GM04503 (cell line): ENCODE results near the gene PROB1.
"Not testable (repeated sequence)": the region's sequence is repeated elsewhere in the genome, so short reads cannot be mapped to it uniquely, and the experiment has no call there.

ENCODE experiments used
- DNase-seq: peaks from one replicate; pipeline ENCODE4 v3.0.0-alpha.2; 2012; ENCODE audit warnings: low read depth

The PROB1 gene

DNA sequence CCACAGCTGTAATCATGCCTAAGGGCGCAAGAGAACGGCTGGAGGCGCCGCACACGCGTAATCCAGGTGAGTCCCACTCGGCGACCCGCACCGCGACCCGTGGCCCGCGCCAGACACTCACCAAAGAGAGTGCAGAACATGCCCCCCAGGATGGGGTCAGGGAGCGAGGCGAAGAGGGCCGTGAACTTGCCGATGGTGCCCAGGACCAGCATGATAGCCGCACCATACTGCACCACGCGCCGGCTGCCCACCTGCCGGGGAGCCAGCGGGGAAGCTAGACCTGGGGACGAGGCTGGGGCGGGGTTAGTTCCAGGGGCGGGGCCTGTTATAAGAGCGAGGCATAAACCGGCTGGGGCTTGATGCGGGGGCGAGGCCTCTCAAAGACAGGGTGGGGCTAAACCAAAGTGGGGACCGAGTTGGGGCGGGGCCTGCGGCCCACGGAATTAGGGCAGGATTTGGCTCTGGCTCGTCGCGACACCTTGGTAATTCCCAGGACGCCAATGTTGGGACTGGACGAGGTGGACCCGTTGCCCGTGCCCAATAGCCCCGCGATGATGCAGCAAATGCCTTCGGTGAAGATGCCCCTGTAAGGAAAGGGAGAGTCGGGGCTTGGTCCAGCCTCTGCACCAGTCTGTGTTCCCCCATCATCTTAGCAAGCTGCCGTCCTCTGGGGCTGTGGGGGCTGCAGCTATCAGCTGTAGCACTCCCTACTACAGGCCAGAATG lies 16.6 kb downstream of the PROB1 start:
- no peak for DNase-seq

DNA sequence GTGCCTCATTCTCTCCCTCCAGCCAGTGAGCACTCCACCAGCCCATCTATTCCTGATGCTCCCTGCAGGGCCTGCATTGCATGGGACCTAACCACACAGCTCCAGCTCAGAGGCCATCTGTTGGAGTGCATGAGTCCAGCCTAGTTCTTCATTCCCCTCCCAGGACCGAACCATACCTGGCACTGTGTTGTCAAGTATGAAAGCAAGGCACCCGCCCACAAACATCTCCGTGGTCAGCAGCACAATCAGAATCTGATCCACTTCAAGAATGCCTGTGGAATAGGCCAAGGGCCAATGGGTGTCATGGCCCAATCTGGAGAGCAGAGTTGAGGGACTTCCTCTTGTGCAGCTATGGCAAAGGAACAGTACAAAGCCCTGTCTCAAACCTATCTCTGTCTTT lies 17.7 kb downstream of the PROB1 start:
- no peak for DNase-seq

DNA sequence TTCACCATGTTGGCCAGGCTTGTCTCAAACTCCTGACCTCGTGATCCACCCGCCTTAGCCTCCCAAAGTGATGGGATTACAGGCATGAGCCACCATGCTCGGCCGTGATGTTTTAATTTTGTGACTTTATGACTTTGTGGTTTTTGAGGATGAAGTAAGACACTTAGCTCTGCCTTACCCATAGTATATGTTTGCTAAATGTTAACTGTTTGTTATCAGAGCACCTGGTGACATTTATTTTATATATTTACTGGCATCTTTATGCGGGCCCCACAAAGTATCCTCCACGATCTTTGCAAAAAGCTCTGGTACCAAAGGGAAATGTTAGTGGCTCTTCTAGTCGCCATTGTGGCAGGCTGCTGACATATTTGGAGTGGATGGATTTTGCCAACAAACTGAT lies 18.5 kb downstream of the PROB1 start:
- no peak for DNase-seq

DNA sequence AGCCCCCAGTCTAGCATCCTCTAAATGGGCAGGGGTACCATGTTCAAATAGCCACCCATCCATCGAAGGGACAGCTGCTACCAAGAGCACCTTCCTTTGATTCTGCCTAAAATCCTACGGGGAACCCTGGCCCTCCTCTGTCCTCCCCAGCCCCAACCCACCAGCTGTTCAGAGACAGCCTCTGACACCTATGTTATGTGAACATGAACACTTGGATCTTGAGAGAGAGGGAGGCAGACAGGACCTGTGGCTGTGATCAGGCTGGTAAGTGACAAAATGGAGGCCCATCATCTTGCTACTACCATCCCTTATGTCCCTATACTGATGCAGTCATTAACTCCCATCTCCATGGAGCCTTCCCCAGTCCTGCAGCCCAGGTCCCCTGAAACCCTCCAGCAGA lies 20.0 kb downstream of the PROB1 start:
- no peak for DNase-seq

DNA sequence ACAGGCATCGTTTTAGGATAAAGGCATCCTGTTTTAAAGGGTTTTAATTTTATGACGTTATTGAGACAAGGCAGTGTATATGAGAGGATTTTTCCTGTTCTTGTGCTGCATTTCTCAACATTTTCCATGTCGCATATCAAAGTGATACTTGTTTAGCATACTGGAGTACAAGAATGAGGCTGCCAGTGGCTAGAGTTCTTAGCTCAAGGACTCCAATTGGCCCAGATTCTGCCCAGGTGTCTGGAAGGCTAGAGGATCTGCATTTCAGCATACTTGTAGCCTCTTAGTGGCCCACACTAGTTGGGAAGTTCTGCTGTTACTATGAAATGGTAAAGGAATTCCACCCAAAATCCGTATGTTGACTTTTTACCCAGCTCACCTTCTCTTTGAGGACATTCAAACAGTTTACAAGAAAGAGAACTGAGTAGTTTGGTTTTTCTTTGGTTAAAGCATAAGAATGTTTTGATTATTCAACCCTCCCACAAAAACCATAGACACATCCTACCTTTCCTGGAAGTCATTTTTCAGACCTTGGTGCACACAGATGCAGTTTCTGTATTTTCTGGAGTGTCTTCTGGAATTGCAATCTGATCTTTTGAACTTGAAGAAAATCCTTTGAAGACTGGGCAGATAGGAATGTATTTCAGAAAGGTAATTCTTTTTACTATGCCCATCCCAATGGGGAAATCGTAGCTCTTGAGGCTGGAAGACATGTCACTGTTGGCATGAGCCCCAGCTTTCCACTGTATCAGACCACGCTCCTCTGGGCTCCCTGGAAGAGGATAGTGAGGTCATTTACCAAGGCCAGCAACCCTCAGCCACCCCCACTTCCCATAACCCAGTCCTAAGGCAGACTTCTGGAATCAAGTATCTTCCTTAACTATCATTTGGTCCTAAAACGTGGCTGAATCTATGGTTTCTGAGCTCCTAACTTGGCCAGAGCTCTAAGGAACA lies 23.1 kb downstream of the PROB1 start:
- DNase-seq: no peak

DNA sequence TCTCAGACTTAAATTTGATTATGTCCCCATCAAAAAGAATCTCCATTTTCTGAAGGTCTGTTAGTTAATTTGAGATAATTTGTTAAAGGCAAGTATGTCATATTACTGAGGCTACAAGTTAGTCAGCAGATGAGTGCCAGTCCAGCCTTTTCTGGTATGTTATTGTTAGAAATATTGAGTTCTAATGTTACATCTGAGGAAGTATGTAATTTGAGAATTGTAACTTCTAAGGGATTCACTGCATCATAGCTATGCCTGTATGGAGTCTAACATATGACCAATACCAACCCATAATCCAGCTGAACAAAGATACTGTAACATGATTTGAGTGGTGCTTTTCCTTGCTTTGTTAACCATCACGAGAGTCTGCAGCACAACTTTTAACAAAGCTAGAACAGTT lies 25.7 kb downstream of the PROB1 start:
- no peak for DNase-seq

DNA sequence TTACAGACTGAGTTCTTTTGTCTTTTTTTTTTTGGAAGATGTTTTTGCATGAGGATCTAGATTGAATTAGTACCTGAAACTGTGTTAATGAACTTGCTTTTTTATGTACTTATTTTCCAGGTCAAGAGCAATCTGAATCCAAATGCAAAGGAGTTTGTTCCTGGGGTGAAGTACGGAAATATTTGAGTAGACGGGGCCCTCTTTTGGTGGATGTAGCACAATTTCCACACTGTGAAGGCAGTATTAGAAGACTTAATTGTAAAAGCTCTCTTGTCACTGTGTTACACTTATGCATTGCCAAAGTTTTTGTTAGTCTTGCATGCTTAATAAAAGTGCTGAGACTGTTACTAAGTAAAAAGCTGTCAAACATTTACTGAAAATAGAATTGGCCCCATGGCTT lies 26.3 kb downstream of the PROB1 start:
- no peak for DNase-seq

DNA sequence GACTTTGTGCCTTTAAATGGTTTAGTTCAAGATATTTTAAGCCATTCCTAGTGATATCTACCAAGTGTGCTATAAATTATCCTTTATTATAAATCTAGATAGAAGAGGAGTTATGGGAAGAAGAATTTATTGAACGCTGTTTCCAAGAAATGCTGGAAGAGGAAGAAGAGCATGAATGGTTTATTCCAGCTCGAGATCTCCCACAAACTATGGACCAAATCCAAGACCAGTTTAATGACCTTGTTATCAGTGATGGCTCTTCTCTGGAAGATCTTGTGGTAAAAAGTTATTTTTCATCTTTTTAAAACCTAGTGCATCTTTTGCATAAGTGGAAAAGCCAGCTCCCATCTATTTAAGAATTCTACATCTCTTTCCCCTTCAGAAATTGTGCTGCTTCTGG lies 30.4 kb downstream of the PROB1 start:
- no peak for DNase-seq

DNA sequence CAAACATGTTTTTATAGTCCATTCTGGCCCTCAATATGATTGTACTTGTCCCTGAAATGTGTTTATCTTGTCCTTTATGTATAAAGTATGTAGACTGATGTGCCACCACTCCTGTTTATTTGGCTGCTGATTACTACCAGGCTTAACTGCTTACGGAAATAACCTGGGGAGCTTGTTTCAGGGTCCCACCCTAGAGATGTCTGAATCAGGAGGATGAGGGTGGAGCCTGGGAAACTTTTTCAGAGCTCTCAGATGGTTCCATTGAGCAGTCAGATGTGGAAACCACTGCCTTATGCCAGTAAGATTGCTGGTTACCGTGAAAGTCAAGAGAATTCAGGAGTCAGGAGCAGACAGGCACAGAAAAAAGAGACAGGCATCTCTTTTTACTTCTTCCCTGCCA lies 31.0 kb downstream of the PROB1 start:
- no peak for DNase-seq

DNA sequence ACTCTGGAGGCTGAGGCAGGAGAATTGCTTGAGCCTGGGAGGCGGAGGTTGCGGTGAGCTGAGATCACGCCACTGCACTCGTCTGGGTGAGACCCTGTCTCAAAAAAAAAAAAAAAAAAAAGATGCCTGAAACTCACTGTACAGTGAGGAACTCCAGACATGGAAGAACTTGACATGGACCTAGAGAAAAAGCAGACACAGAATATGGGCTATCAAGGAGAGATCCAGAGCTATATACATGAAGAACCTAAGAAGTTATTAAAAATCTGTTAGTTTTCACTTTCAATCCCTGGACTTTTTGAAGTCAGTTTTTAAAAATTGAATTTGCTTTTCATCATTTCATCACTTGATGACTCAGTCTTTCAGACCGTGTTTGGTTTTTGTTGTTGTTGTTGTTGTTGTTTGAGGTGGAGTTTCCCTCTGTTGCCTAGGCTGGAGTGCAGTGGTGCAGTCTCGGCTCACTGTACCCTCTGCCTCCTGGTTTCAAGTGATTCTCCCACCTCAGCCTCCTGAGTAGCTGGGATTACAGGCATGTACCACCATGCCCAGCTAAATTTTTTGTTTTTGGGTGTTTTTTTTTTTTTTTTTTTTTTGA lies 33.0 kb downstream of the PROB1 start:
- DNase-seq: no peak

DNA sequence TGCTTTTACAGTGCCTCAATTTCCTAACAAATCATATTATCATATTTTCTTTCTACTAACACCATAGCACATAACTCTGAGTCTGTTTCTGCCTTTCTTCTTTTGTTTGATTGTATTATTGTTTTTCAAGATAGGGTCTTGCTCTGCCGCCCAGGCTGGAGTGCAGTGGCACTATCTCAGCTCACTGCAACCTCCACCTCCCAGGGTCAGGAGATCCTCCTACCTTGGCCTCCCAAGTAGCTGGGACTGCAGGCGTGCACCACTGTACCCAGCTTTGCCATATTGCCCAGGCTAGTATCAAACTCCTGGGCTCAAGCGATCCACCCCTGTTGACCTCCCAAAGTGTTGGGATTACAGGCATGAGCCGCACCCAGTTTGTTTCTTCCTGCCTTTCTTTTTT lies 34.5 kb downstream of the PROB1 start:
- DNase-seq: no peak

DNA sequence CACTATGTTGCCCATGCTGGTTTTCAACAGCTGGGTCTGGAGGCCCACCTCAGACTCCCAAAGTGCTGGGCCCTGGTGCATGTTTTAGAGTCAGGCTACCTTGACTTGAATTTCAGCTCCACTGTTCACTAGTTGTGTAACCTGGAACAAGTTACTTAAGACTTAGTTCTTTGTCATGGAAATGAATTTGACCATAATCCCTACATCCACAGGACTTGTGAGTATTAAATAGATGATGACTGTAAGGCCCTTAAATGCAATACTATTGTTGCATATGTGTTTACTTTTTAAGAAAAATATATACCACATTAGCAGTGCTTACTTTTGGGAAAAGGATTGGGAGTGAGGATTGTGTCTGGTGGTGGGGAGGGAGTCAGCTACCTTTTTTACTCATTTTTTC lies 36.8 kb downstream of the PROB1 start:
- DNase-seq: no peak

DNA sequence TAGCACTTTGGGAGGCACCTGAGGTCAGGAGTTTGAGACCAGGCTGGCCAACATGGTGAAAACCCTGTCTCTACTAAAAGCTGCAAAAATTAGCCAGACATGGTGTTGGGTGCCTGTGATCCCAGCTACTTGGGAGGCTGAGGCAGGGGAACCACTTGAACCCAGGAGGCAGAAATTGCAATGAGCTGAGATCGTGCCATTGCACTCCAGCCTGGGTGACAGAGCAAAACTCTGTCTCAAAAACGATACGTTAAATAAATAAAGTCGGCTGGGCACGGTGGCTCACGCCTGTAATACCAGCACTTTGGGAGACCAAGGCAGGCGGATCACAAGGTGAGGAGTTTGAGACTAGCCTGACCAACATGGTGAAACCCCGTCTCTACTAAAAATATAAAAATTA lies 39.0 kb downstream of the PROB1 start:
- not testable (repeated sequence) for DNase-seq

DNA sequence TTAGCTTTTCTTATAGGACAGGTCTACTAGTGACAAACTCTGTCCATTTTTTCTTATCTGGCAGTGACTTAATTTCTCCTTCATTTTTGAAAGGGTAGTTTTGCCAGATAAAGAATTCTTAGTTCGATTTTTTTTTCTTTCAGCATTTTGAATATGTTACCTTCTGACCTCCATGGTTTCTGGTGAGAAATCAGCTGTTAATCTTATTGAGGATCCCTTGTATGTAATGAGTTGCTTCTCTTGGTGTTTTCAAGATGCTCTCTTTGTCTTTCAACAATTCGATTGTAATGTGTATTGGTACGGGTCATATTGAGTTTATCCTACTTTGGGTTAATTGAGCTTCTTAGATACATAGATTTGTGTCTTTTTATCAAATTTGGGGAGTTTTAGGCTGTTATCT lies 40.7 kb downstream of the PROB1 start:
- DNase-seq: no peak

DNA sequence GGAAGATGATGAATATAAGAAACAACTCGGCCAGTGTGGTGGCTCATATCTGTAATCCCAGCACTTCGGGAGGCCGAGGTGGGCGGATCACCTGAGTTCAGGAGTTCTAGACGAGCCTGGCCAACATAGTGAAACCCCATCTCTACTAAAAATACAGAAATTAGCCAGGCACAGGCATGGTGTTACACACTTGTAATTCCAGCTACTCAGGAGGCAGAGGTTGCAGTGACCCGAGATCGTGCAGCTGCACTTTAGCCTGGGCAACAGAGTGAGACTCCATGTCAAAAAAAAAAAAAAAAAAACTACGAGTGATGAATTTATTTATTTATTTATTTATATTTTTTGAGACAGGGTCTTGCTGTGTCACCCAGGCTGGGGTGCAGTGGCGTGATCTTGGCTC lies 47.0 kb downstream of the PROB1 start:
- not testable (repeated sequence) for DNase-seq

DNA sequence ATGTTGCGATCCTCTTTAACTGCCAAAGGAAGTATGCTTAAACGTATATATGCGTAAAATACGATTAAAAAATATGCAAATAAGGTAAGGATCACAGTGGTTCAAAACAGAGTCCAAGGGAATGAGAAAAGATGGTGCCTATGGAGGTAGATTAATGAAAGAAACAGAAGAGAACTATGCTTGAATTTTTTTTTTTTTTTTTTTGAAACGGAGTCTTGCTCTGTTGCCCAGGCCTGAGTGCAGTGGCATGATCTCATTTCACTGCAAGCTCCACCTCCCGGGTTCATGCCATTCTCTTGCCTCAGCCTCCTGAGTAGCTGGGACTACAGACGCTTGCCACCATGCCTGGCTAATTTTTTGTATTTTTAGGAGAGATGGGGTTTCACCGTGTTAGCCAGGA lies 49.5 kb downstream of the PROB1 start:
- DNase-seq: not testable (repeated sequence)

DNA sequence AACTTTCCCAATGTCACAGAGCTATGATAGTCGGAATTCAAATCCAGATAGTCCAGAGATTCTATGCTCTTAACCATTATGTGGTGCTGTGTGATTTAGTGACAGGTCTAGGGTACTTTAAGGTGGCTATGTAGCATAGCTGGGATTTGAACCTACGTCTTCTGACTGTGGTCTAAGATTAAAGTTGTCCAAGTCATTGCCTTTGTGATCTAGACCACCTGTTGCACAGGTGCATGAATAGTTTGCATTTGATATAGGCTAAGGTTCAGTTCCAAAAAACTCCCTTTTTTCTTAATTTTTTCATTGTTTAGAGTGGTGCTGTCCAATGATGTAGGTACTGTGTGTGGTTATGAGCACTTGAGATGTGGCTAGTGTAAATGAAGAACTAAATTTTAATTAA lies 50.7 kb downstream of the PROB1 start:
- DNase-seq: no peak

DNA sequence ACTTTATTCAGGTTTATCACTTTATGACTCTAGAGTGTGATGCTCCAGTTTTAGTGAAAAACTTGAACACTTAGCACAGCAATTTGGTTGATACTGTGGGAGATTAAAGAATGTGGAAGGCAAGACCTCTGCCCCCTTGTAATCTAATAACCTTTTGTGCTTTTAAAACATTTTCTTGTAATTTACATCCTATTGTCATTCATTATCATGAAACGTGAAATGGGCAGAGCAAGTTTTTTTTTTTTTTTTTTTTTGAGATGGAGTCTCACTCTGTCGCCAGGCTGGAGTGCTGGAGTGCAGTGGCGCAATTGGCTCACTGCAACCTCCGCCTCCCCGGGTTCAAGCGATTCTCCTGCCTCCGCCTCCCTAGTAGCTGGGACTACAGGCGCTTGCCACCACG lies 51.4 kb downstream of the PROB1 start:
- DNase-seq: no peak

DNA sequence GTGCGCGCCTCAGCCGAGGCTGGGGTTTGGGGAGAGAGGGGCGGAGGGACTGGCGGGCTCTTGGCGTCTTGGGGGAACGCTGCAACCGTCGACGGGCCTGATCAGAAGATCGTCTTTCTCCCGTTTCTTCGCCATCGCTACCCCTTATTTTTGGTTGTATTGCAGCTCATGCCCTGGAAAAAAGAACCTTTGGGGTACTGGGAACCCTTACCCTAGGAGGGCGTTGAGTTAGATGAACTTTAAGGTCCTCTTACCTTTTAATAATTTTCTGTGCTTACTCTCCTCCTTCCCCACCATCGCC lies 52.5 kb downstream of the PROB1 start:
- DNase-seq: no peak

DNA sequence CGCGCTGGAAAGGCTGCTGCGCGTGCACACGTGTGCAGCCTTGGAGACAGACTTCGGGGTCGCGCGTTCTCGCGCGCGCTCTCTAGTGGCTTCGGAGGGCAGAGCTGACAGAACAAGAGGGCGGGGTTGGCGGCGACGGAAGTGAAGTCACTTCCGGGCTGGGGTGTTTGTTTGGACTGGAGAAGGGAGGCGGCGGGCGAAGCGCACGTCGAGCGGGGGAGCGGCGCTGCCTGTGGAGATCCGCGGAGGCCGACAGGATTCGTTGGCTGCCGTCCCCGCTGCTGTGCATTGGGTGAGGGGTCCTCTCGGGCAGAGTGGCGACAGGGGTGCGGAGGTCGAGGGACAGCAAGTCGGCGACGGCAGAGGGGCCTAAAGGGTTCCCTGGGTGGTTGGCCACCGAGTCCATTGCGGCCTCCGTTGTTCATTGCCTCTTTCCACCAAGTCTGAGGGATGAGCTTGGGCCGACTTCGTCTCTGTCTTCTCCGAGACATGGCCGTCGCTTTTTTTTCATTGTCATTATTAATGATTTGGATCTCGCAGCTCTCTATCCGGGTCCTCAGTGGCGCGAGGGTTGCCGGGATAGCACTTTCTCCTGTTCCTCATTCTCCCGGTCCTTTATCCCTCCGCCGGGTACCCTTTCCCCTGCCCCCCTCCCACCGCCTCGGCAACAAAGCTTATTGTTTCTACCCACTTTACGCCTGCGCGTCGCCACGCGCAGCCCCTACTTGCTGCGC lies 53.0 kb downstream of the PROB1 start, which contains the start of gene PAIP2:
Gene PAIP2 (plus strand): TSS at position 166 of the 734 bp plus-strand sequence. CDS start 21,931 bp downstream, outside the sequence.
- peak; percentile 88 for DNase-seq

DNA sequence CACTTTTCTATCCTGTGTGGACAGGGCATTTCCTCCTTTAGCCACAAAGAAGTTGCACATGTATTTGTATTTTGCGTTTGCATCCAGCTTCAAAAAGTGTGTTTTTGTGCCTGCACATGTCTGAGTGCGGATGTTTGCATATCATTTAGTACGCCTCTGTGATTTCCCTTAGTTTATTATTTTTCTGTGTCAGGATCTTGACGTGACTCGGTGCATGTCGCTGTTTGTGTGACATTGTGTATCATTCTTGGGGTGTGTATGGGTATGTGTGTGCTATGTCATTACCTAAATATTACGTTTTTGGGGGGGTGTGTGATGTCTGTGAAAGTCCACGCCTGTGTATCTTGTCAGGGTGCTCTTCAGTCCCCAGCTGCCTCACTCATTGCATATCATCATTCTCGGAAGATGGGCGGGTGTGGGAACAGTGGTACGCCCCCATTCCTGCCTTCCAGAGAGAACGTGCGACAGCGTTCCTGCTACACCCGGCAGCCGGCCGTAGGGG lies 53.7 kb downstream of the PROB1 start:
- no peak for DNase-seq
